DOHH2 (cell line): ENCODE data around the gene MCC.

Experiments used
- CTCF ChIP-seq: fragments of 200-600 bp; sonication (generic); IDR thresholded peaks from one replicate; pipeline ENCODE4 v1.5.1; 2014; ENCODE audit warnings: antibody characterized with exemption, mild to moderate bottlenecking, low read depth, low read length; ENCODE audit not compliant: poor library complexity, severe bottlenecking
- EZH2phosphoT487 ChIP-seq: fragments of 200-600 bp; sonication (generic); IDR thresholded peaks from 2 replicates; pipeline ENCODE4 v1.6.1; 2017; ENCODE audit warnings: borderline replicate concordance, mild to moderate bottlenecking, antibody characterized with exemption, low read length, moderate library complexity, mixed read lengths

GRCh38 chr5:113194125-113194524 is 294.1 kb downstream of the MCC start:
- no peak for TF ChIP-seq CTCF
- no peak for TF ChIP-seq EZH2phosphoT487
